ENCODE data around the gene LRRC4C. TPM values are rescaled to one million over a fixed set of nuclear protein-coding genes. Genes with fewer than 3 reads are reported as not detected.

LRRC4C gene
- polyA plus RNA-seq, 1 donor from 2014 or later = 24.3 TPM

- Histone ChIP-seq H3K9me3 (ENCODE audit: low read length) (no peaks in the 10 kb centered on the region), H3K4me2 (ENCODE audit: low read length) (no peak overlapping the region), H3K27ac (ENCODE audit: low read length) (peak overlapping the region; percentile 88), H3K9ac (ENCODE audit: low read length) (peak overlapping the region; percentile 28), H3K36me3 (ENCODE audit: insufficient read depth, low read length) (no peaks in the 10 kb centered on the region), H4K20me1 (ENCODE audit: insufficient read depth) (no peaks in the 10 kb centered on the region), H2AFZ (ENCODE audit: low read depth, low read length) (no peak overlapping the region), H3K27me3 (ENCODE audit: insufficient read depth, low read depth, low read length) (no peaks in the 10 kb centered on the region), H3K9me2 (ENCODE audit: insufficient read depth, low read length) (no peaks in the 10 kb centered on the region), H3K4me3 (ENCODE audit: low read length) (peak overlapping the region; percentile 21), H3F3A (ENCODE audit: insufficient read depth, low read length, poor library complexity, severe bottlenecking) (no peaks in the 10 kb centered on the region), H3K79me2 (replicated peaks; ENCODE audit: insufficient read depth, low read length) (no peaks in the 10 kb centered on the region)
- TF ChIP-seq, protein P1, sequence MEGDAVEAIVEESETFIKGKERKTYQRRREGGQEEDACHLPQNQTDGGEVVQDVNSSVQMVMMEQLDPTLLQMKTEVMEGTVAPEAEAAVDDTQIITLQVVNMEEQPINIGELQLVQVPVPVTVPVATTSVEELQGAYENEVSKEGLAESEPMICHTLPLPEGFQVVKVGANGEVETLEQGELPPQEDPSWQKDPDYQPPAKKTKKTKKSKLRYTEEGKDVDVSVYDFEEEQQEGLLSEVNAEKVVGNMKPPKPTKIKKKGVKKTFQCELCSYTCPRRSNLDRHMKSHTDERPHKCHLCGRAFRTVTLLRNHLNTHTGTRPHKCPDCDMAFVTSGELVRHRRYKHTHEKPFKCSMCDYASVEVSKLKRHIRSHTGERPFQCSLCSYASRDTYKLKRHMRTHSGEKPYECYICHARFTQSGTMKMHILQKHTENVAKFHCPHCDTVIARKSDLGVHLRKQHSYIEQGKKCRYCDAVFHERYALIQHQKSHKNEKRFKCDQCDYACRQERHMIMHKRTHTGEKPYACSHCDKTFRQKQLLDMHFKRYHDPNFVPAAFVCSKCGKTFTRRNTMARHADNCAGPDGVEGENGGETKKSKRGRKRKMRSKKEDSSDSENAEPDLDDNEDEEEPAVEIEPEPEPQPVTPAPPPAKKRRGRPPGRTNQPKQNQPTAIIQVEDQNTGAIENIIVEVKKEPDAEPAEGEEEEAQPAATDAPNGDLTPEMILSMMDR (IDR thresholded peaks at IDR 0.05; ENCODE audit: poor library complexity, severe bottlenecking) = no peak
- TF ChIP-seq MXI1 (conservative IDR thresholded peaks at IDR 0.05; ENCODE audit: poor library complexity, severe bottlenecking) (no peak), POLR2AphosphoS5 (IDR thresholded peaks at IDR 0.05) (no peak), TAF1 (IDR thresholded peaks at IDR 0.05; ENCODE audit: low read depth) (no peak), RAD21 (conservative IDR thresholded peaks at IDR 0.05) (no peak)
Observed at GRCh38 chr11:41289408-41289807, 170.0 kb downstream of the LRRC4C start.

- Histone ChIP-seq H4K20me1 (ENCODE audit: insufficient read depth) (no peaks in the 10 kb centered on the region), H3K4me3 (ENCODE audit: low read length) (no peak overlapping the region), H2AFZ (ENCODE audit: low read depth, low read length) (no peak overlapping the region), H3K4me2 (ENCODE audit: low read length) (no peak overlapping the region), H3K9ac (ENCODE audit: low read length) (no peak overlapping the region), H3K9me3 (ENCODE audit: low read length) (no peaks in the 10 kb centered on the region), H3K79me2 (replicated peaks; ENCODE audit: insufficient read depth, low read length) (no peaks in the 10 kb centered on the region), H3K36me3 (ENCODE audit: insufficient read depth, low read length) (no peaks in the 10 kb centered on the region), H3K9me2 (ENCODE audit: insufficient read depth, low read length) (no peaks in the 10 kb centered on the region), H3F3A (ENCODE audit: insufficient read depth, low read length, poor library complexity, severe bottlenecking) (no peaks in the 10 kb centered on the region), H3K27ac (ENCODE audit: low read length) (peak overlapping the region; percentile 30), H3K27me3 (ENCODE audit: insufficient read depth, low read depth, low read length) (no peaks in the 10 kb centered on the region)
- TF ChIP-seq REST (IDR thresholded peaks at IDR 0.05; ENCODE audit: borderline replicate concordance) (no peak), POLR2AphosphoS5 (IDR thresholded peaks at IDR 0.05) (no peak), RAD21 (conservative IDR thresholded peaks at IDR 0.05) (no peak)
Observed at GRCh38 chr11:41286751-41287150, 172.7 kb downstream of the LRRC4C start.

DNA sequence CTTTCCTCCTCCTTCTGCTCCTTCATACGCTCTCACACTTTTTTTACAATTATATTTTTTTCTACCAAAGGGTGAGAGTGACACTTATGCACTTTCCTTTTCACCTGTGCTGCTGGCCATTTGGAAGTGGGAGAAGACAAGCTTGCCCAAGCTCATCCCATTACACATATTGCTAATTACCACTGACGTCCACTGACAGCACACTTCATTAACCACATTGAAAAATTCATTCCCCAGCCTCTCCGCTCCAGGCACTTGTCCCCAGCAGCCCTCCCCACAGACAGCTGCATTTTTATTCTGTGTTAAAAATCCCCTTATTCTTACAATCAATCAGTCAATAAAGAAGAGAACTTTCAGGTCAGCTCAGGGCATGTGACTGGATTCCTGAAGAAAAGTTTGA lies 175.1 kb downstream of the LRRC4C start:
- H3K9me2 ChIP-seq (ENCODE audit: insufficient read depth, low read length) = no peaks in the 10 kb centered on the region
- no peaks in the 10 kb centered on the region for H3K36me3 ChIP-seq (ENCODE audit: insufficient read depth, low read length)
- H3K4me2 ChIP-seq (ENCODE audit: low read length) = no peak overlapping the region
- H3K27ac ChIP-seq (ENCODE audit: low read length) = no peak overlapping the region
- H4K20me1 ChIP-seq (ENCODE audit: insufficient read depth) = no peaks in the 10 kb centered on the region
- no peaks in the 10 kb centered on the region for H3K9me3 ChIP-seq (ENCODE audit: low read length)
- H3F3A ChIP-seq (ENCODE audit: insufficient read depth, low read length, poor library complexity, severe bottlenecking) = no peaks in the 10 kb centered on the region
- TF ChIP-seq POLR2AphosphoS5 (IDR thresholded peaks at IDR 0.05) (no peak), RAD21 (conservative IDR thresholded peaks at IDR 0.05) (no peak), TAF1 (IDR thresholded peaks at IDR 0.05; ENCODE audit: low read depth) (no peak), REST (IDR thresholded peaks at IDR 0.05; ENCODE audit: borderline replicate concordance) (no peak), SMC3 (conservative IDR thresholded peaks at IDR 0.05; ENCODE audit: poor library complexity) (no peak), EP300 (conservative IDR thresholded peaks at IDR 0.05; ENCODE audit: poor library complexity, severe bottlenecking) (no peak)
- TF ChIP-seq, protein P1 (IDR thresholded peaks at IDR 0.05; ENCODE audit: poor library complexity, severe bottlenecking) = no peak
- no peak overlapping the region for H3K9ac ChIP-seq (ENCODE audit: low read length)
- H3K4me3 ChIP-seq (ENCODE audit: low read length) = no peak overlapping the region
- H3K79me2 ChIP-seq (replicated peaks; ENCODE audit: insufficient read depth, low read length) = no peaks in the 10 kb centered on the region
- H3K27me3 ChIP-seq (ENCODE audit: insufficient read depth, low read depth, low read length) = no peaks in the 10 kb centered on the region
- no peak overlapping the region for H2AFZ ChIP-seq (ENCODE audit: low read depth, low read length)

All from neural cell (in vitro differentiated cells).